Activated CD8-positive, alpha-beta memory T cell treated with anti-CD3 and anti-CD28 coated beads for 24 hours (primary cell): ENCODE measurements around the gene NIN.
A peak's percentile ranks its signal among the peaks of the same experiment; 100 is the strongest.
"Not testable (repeated sequence)": the region's sequence is repeated elsewhere in the genome, so short reads cannot be mapped to it uniquely, and the experiment has no call there.

Experiments
- DNase-seq: peaks from one replicate; pipeline ENCODE4 v3.0.0-alpha.2; 2020

The NIN gene

GRCh38 chr14:50839048-50839447, 8.1 kb upstream of the NIN start:
- no peak for DNase-seq

DNA sequence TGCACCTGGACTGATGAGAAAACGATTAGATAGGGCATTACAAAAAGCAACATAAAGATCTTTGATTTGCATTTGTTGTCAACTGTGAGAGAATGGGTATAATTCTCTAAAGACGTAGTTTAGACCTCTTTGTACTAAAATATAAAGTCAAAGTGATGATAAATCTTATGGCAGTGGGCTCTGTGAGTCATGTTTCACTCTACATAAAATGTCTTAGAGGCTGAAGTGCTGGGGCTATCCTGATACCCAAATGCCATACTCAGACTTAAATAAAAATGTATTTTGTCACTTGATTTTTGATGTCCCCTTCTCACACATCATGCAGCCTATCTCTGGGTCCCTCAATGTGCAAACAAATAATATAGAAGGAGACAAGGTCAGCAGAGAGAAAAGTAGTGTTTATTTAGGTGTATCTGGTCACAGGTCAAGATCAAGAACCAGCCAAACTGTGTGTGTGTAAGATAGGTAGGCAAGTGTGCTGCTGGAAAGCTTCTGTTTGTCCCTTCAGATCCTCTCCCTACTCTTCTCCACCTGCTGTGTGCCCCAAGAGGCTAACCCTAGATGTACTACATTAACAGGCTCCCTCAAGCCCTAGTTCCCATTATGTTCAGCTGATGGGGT, 7.0 kb upstream of the NIN start:
- no peak for DNase-seq

DNA sequence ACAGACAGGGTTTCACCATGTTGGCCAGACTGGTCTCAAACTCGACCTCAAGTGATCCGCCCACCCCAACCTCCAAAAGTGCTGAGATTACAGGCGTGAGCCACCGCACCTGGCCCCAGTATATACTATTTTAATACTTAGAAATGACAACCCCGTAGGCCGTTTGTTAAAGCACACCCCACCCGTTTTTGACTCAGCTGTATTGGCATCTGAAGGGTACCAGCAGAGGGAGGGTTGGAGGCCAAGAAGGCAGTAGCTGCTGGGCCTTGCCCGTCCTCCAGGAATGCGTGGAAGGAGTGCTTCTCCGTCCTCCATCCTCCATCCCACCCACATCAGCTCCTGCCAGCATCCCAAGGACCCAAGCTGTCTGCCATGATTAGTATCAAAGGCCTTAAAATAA, 6.3 kb upstream of the NIN start:
- DNase-seq, result no peak

DNA sequence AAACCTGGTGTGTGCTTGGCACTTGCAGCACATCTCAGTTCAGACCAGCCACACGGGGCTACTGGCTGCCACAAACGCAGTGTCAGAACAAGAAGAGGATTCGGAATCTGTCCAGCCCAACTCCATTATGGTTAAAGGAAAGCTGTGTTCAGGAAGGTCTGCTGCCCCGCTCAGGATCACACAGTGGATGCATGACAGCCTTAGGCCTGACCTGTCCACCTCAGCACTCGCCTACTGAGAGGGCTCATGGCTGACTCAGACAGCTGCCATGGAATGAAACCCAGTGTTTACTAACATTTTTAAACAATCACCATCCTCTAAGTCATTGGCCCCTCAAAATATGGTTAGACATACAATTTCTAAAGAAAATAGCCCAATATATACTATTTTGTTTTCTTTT, 5.6 kb upstream of the NIN start:
- DNase-seq, result no peak

DNA sequence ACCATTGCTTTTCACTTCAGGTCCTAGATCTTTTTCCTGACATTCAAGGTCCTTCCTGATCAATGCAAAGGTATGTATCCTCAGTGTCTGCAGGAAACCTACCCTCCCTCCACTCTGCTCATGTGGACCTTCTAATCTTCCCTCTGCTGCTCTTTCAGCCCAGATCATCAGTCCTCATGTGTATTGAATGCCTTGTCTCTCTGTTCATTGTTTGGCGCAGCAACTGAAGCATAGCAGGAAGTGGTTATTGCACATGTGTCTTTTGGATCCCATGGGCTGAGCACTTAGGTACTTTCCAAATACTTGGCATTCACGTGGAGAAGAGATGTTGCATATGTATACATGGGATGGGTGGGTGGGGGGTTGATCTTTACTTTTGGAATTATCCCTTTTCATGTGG, 4.3 kb upstream of the NIN start:
- DNase-seq, result no peak

DNA sequence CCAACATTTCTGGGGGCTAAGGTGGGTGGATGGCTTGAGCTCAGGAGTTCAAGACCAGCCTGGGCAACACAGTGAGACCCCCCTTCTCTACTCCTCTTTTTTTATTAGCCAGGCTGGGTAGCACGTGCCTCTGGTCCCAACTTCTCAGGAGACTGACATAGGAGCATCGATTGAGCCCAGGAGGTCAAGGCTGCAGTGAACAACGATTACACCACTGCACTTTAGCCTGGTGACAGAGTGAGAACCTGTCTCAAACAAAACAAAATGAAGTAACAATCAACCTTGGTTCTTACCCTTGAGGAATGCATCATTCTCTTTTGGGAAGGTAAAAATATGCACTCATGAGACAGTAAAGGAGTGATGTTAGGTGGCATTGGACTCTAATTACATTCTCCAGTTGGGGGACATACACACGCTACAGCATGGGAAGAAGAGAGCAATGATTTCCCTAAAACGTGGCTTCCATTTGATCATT, 3.9 kb upstream of the NIN start:
- DNase-seq, result no peak

DNA sequence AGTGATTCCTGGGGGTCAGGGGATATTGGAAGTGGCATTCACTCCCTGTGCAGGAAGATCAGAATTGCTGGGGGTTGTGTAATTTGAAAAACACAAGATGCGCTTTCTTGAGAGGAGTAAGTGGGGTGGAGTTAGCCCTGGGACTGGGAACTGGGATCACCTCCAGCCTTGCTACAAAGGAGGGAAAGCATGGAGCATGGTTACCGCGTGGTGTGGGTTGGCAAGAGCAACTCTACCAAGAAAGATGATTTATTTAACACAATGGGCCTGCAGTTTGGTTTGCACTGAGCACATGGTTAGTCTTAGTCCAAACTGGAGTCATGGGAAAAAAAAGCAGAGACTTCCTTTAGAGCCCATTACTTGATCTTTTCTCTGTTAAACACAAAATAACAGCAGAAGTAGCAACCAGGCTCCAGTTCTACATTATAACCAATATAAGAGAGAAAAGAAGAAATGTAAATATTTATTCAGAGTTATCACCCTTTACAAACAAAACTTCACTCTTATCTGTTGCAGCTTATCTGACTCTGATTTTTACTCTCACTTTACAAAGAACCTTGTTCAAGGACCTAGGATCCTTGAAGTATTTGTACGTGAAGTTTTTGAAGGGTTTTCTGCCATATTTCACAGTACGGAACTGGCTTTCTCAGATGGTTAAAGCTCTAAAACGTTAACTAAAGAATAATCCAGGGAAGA, 2.1 kb upstream of the NIN start:
- no peak for DNase-seq

GRCh38 chr14:50831726-50832168, 785 bp upstream of the NIN start:
- DNase-seq, result no peak

- peak; percentile 83 for DNase-seq
These were observed 674 bp downstream of the NIN start for GRCh38 chr14:50830044-50830931.

DNA sequence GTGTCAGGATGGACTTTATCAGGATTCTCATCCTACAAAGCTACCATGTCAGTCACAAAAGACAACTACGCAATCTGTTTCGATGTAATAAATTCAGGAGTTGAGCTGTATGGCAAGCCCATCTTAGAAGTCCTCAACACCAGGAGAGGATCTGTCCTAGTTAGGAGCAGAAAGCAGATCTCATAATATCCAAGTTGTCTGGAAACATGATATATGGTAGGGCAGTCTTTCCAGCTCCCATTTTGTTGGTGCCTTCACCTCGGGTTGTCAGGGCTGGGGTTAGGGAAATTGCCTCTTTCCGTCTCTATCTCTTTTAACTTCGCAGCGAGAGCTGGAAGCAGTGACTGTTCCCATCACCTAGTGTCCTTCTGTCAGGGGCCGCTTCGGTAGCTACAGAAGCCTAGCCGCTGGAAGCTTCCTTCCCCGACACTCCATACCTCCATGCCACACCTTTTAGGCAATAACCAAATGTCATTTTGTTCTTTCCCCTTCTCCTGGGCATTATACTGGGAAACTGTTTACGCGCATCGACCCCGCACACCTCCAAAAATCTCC, 1.4 kb downstream of the NIN start:
- no peak for DNase-seq

DNA sequence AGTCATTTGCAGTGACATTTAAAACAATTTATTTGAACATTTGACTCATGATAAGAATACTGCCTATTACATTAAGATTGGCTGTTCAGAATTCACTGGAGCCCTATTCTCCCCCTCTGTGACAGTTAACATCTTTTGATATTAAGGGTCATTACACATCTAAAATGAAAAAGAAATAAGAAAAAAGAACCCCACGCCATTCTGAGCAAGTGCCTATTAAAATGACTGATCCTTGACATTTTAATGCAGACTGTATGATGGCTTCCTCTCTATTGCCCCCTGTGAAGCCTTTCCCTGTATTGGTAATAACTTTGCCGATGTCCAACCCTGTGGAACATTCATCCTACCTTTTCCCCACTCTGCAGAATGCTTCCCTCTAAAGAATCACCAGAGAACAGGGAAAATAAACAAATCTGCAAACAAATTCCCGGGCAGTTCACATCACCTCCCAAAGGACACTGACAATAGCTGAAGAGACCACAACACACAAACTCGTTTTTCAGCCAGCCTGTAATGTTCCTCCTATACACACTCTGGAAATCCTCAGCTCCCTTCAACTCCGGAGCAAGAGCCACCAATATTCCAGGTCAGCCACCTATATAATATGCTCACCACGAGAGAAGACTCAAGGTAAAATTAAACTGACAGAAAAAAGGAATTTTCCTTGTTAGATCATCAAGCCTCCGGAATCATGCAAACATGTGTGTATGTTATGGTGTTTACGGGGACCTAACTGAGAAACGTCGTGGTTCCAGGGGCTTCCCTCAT, 2.1 kb downstream of the NIN start:
- DNase-seq, result no peak

GRCh38 chr14:50826681-50827080, 4.3 kb downstream of the NIN start:
- no peak for DNase-seq

- no peak for DNase-seq
These were observed 5.7 kb downstream of the NIN start for GRCh38 chr14:50825307-50825706.

GRCh38 chr14:50823762-50824636, 7.0 kb downstream of the NIN start:
- no peak for DNase-seq

- no peak for DNase-seq
These were observed 7.8 kb downstream of the NIN start for GRCh38 chr14:50823051-50823761.

- no peak for DNase-seq
These were observed 8.4 kb downstream of the NIN start for GRCh38 chr14:50822501-50823042.

GRCh38 chr14:50821510-50822464, 9.2 kb downstream of the NIN start:
- peak; percentile 71 for DNase-seq

- no peak for DNase-seq
These were observed 10.0 kb downstream of the NIN start for GRCh38 chr14:50820786-50821509.

- DNase-seq, result not testable (repeated sequence)
These were observed 11.7 kb downstream of the NIN start for GRCh38 chr14:50819303-50819702.
